Measurements from ENCODE around the gene ASPRV1.

GRCh38 chr2:69926849-69927515 is 34.4 kb downstream of the ASPRV1 start:
- TF ChIP-seq TAF1 (IDR thresholded peaks at IDR 0.05; ENCODE audit: borderline replicate concordance, low read depth, low read length) = no peak
- no peak for TF ChIP-seq POLR2A (IDR thresholded peaks at IDR 0.05; ENCODE audit: low read depth, low read length)
- TF ChIP-seq POLR2AphosphoS5 (IDR thresholded peaks at IDR 0.05; ENCODE audit: low read depth, low read length) = no peak

Measured in GM12892 (cell line).